Endometrial microvascular endothelial cells (primary cell): ENCODE results near the gene SPG21. TPM values are rescaled to one million over a fixed set of nuclear protein-coding genes. Genes with fewer than 3 reads are reported as not detected.

ENCODE experiments used
- in situ Hi-C: cut with HindIII; loops from 2 replicates; pipeline ENCODE4 v1.10.0; 2017; ENCODE audit warnings: low sequenced_read_pairs, low pct_unique_long_range_greater_than_20kb; ENCODE audit errors: inconsistent ontology term
- total RNA-seq: library from RNA; depleted of rRNA; stranded (reverse); fragments of >200 nt; gene quantifications from one replicate; pipeline ENCODE4 v1.2.3, GENCODE V29; 2015; ENCODE audit errors: inconsistent ontology term

The SPG21 gene
- total RNA-seq, 1 donor from 2014 or later = 95.1 TPM

DNA sequence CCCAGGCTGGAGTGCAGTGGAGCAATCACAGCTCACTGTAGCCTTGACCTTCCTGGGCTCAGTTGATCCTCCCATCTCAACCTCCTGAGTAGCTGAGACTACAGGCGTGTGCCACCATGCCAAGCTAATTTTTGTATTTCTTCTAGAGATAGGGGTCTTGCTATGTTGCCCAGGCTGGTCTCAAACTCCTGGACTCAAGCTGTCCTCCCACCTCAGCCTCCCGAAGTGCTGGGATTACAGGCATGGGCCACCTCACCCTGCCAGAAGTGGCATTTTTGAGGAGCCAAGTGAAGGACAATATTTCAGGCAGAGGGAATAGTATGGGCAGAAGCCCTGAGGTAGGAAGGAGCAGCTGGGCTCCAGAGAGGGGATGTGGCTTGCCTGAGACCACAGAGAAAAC, 73.3 kb downstream of the SPG21 start:
- in situ Hi-C loops = no loop called here

DNA sequence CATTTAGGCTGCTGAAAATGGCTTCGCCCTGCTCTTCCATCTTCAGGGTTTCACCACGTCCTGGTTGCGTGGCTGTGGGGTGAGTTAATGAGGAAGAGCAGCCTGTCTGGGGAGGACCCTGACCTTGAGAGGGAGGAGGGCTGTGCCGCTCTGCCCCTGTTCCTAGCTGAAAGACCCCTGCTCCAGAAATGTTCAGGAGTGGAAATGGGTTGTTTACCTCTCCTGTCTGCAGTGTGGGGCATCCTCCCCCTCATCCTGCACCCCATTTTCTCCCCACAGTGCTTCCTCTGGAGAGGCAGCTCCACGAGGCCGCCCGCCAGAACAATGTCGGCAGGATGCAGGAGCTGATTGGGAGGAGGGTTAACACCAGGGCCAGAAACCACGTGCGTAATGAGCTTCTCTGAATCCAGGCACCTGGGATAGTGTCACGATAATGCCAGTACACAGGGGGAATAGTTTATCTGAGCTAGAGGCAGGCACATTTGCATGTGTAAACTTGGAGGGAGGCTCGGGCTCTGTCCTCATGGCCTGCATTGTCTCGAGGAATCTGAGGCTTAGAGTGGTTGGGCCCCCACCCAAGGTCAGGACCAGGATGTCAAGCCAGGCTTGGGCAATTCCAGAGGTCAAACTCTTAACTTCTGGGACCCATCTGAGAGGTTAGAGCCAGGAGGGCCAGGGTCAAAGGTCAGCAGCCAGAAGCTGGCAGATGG, 74.0 kb downstream of the SPG21 start:
- in situ Hi-C loops = no loop called here

Other genes starting within 250 kb of the SPG21 start
- gene RBPMS2, start 214.3 kb downstream of the SPG21 start, total RNA-seq = not detected
- 25.3 TPM for gene PIF1, start 164.3 kb downstream of the SPG21 start, total RNA-seq
- gene PLEKHO2, start 148.0 kb downstream of the SPG21 start, total RNA-seq = 28.8 TPM
- gene ANKDD1A, start 78.0 kb downstream of the SPG21 start, total RNA-seq = 3.2 TPM
- gene MTFMT, start 39.7 kb upstream of the SPG21 start, total RNA-seq = 28.9 TPM
- not detected for gene SLC51B, start 55.5 kb upstream of the SPG21 start, total RNA-seq
- not detected for gene RASL12, start 78.1 kb upstream of the SPG21 start, total RNA-seq
- not detected for gene KBTBD13, start 86.8 kb upstream of the SPG21 start, total RNA-seq
- gene UBAP1L, start 125.3 kb upstream of the SPG21 start, total RNA-seq = 0.65 TPM
- gene PDCD7, start 143.9 kb upstream of the SPG21 start, total RNA-seq = 13.3 TPM
- 38.0 TPM for gene CLPX, start 195.4 kb upstream of the SPG21 start, total RNA-seq
- not detected for gene CILP, start 221.6 kb upstream of the SPG21 start, total RNA-seq